ENCODE results near the gene OCA2. TPM values are rescaled to one million over a fixed set of nuclear protein-coding genes. Genes with fewer than 3 reads are reported as not detected.

The OCA2 gene
- total RNA-seq, 1 experiment from 2014 or later = 0.57 TPM

GRCh38 chr15:28006116-28006905 is 92.8 kb downstream of the OCA2 start:
- H3K9me3 Mint-ChIP-seq (ENCODE audit: unreplicated experiment) = peaks cover 10% of the 10 kb centered on the region
- TF ChIP-seq, protein P1, sequence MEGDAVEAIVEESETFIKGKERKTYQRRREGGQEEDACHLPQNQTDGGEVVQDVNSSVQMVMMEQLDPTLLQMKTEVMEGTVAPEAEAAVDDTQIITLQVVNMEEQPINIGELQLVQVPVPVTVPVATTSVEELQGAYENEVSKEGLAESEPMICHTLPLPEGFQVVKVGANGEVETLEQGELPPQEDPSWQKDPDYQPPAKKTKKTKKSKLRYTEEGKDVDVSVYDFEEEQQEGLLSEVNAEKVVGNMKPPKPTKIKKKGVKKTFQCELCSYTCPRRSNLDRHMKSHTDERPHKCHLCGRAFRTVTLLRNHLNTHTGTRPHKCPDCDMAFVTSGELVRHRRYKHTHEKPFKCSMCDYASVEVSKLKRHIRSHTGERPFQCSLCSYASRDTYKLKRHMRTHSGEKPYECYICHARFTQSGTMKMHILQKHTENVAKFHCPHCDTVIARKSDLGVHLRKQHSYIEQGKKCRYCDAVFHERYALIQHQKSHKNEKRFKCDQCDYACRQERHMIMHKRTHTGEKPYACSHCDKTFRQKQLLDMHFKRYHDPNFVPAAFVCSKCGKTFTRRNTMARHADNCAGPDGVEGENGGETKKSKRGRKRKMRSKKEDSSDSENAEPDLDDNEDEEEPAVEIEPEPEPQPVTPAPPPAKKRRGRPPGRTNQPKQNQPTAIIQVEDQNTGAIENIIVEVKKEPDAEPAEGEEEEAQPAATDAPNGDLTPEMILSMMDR (IDR thresholded peaks at IDR 0.05; ENCODE audit: insufficient read depth in 1 of 2, low read depth in 1 of 2, low read length in 1 of 2, severe bottlenecking in 1 of 2, unreplicated experiment in 1 of 2) = no peak
- peaks cover 6% of the 10 kb centered on the region for H3K27me3 Mint-ChIP-seq (ENCODE audit: insufficient read depth, unreplicated experiment)
- intact Hi-C loops (cut with micrococcal nuclease; ENCODE audit: unreplicated experiment) = no loop called here
- H3K27ac Mint-ChIP-seq (ENCODE audit: unreplicated experiment) = no peak overlapping the region
- H3K36me3 Mint-ChIP-seq (ENCODE audit: insufficient read depth, unreplicated experiment) = no peaks in the 10 kb centered on the region
- ChIA-PET CTCF (no interaction called here), POLR2A (no interaction called here)
- Histone ChIP-seq H3K36me3 (ENCODE audit: control insufficient read depth, insufficient read depth, low read length) (no peaks in the 10 kb centered on the region), H3K4me3 (ENCODE audit: low read depth, low read length) (no peak overlapping the region), H3K27me3 (replicated peaks; ENCODE audit: control insufficient read depth, insufficient read depth, low read length) (no peaks in the 10 kb centered on the region), H3K9me3 (no peaks in the 10 kb centered on the region; the same call in 1 of the 2 replicates), H3K4me1 (no peaks in the 10 kb centered on the region)
- DNase-seq = no peak
- no peaks in the 10 kb centered on the region for H3K4me1 Mint-ChIP-seq (ENCODE audit: low read depth, unreplicated experiment)
- BruUV-seq (replicated peaks) = no TSS peak
- H3K4me3 Mint-ChIP-seq (ENCODE audit: unreplicated experiment) = no peak overlapping the region

DNA sequence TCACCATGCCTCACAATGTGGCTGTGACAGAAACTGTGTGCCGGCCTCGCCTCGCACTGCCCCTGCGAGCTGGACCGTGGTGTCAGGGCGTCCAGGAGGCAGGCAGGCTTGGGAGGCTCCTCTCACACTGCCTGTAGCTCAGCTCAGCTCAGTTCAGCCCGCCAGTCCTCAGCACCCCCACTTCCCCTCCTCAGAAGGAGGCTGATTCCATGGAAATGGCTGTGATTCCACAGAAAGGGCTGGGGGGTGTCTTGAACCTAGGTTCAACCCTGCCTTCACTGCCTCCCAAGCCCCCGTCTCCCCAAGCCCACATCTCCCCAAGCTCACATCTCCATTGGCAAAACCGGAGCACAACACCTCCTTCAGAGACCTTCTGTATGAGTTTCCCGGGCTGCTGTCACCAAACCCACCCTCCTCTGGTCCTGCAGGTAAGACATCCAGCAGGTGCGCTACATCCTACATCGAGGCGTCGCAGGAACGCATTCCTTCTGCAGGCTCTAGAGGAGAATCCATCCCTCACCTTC is 94.0 kb downstream of the OCA2 start:
- no TSS peak for BruUV-seq (replicated peaks)
- intact Hi-C loops (cut with micrococcal nuclease; ENCODE audit: unreplicated experiment) = no loop called here
- no peak for DNase-seq
- Histone ChIP-seq H3K36me3 (ENCODE audit: control insufficient read depth, insufficient read depth, low read length) (no peaks in the 10 kb centered on the region), H3K4me3 (ENCODE audit: low read depth, low read length) (no peak overlapping the region), H3K4me1 (no peaks in the 10 kb centered on the region), H3K9me3 (no peaks in the 10 kb centered on the region; the same call in none of the 2 replicates), H3K27me3 (replicated peaks; ENCODE audit: control insufficient read depth, insufficient read depth, low read length) (no peaks in the 10 kb centered on the region)
- Mint-ChIP-seq H3K9me3 (ENCODE audit: unreplicated experiment) (peaks cover 6% of the 10 kb centered on the region), H3K4me3 (ENCODE audit: unreplicated experiment) (no peak overlapping the region), H3K27me3 (ENCODE audit: insufficient read depth, unreplicated experiment) (peaks cover 6% of the 10 kb centered on the region), H3K4me1 (ENCODE audit: low read depth, unreplicated experiment) (no peaks in the 10 kb centered on the region), H3K36me3 (ENCODE audit: insufficient read depth, unreplicated experiment) (no peaks in the 10 kb centered on the region), H3K27ac (ENCODE audit: unreplicated experiment) (no peak overlapping the region)
- POLR2A ChIA-PET = no interaction called here
- CTCF ChIA-PET = no interaction called here
- TF ChIP-seq, protein P1 (IDR thresholded peaks at IDR 0.05; ENCODE audit: insufficient read depth in 1 of 2, low read depth in 1 of 2, low read length in 1 of 2, severe bottlenecking in 1 of 2, unreplicated experiment in 1 of 2) = no peak

GRCh38 chr15:28004143-28005003 is 94.7 kb downstream of the OCA2 start:
- no peak overlapping the region for H3K4me3 Mint-ChIP-seq (ENCODE audit: unreplicated experiment)
- Histone ChIP-seq H3K4me1 (no peaks in the 10 kb centered on the region), H3K27me3 (replicated peaks; ENCODE audit: control insufficient read depth, insufficient read depth, low read length) (no peaks in the 10 kb centered on the region), H3K36me3 (ENCODE audit: control insufficient read depth, insufficient read depth, low read length) (no peaks in the 10 kb centered on the region), H3K4me3 (ENCODE audit: low read depth, low read length) (no peak overlapping the region), H3K9me3 (peaks cover 3% of the 10 kb centered on the region)
- TF ChIP-seq, protein P1 (IDR thresholded peaks at IDR 0.05; ENCODE audit: insufficient read depth in 1 of 2, low read depth in 1 of 2, low read length in 1 of 2, severe bottlenecking in 1 of 2, unreplicated experiment in 1 of 2) = no peak
- intact Hi-C loops (cut with micrococcal nuclease; ENCODE audit: unreplicated experiment) = no loop called here
- peaks cover 6% of the 10 kb centered on the region for H3K27me3 Mint-ChIP-seq (ENCODE audit: insufficient read depth, unreplicated experiment)
- no peak overlapping the region for H3K27ac Mint-ChIP-seq (ENCODE audit: unreplicated experiment)
- H3K9me3 Mint-ChIP-seq (ENCODE audit: unreplicated experiment) = no peaks in the 10 kb centered on the region
- ChIA-PET CTCF (no interaction called here), POLR2A (no interaction called here)
- no peaks in the 10 kb centered on the region for H3K36me3 Mint-ChIP-seq (ENCODE audit: insufficient read depth, unreplicated experiment)
- BruUV-seq (replicated peaks) = no TSS peak
- no peak for DNase-seq
- H3K4me1 Mint-ChIP-seq (ENCODE audit: low read depth, unreplicated experiment) = no peaks in the 10 kb centered on the region

Data from Caco-2 (cell line).